ENCODE results near the gene INTS3. TPM values are rescaled to one million over a fixed set of nuclear protein-coding genes. Genes with fewer than 3 reads are reported as not detected.
A peak's percentile ranks its signal among the peaks of the same experiment; 100 is the strongest.
"Not testable (repeated sequence)": the region's sequence is repeated elsewhere in the genome, so short reads cannot be mapped to it uniquely, and the experiment has no call there.

Gene INTS3
- total RNA-seq, 1 experiment from 2014 or later = 66.8 TPM

DNA sequence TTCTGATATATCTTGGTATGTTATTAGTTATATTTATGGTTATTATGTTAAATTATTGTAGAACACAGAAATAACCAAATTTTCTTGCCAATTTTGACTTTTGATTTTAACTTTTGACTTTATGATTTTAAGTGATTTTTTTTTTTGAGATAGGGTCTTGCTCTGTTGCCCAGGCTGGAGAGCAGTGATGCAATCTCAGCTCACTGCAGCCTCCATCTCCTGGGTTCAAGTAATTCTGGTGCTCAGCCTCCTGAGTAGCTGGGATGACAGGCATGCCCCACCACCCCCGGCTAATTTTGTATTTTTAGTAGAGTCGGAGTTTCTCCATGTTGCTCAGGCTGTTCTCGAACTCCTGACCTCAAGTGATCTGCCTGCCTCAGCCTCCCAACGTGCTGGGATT, 3.2 kb upstream of the INTS3 start:
- CTCF ChIA-PET; H3K27me3 Mint-ChIP-seq (ENCODE audit: low read depth): not testable (repeated sequence)

DNA sequence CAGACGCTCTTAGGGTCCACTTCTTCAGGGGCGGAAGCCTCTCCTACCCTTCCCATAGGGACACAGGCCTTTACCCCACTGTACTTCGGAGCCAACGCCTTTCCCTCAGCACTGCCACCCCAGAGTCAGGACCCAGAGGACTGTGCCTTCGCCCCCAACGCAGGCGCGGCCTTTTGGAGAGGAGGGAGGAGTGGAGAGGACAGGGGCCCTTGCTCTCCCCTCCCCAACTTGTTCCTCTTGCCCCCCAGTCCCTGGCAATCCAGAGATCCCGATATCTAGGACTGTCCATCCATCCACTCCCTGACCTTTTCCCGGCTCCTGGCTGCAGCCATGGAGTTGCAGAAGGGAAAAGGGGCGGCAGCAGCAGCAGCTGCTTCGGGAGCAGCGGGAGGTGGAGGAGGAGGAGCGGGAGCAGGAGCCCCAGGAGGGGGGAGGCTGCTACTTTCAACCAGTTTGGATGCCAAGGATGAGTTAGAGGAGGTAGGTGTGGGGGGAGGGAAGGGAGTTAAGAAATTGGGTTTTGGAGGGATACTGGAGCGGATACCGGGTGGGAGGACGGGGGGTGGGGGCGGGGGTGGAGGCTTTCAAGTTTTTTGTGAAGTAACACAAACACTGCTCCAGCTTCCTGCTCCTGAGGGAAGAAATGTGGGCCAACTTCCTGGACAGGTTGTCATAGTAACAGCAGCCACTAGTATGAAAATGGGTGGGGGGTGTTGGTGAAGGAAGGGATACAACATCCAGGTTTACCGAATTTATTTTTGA, 636 bp downstream of the INTS3 start:
- DNase-seq (ENCODE audit: low spot score) (peak; percentile 63), ATAC-seq (peak; percentile 6)
- Mint-ChIP-seq H3K4me3 (peak overlapping the region; percentile 97), H3K27ac (peak overlapping the region; percentile 99), H3K4me1 (peaks cover 28% of the 10 kb centered on the region), H3K36me3 (peaks cover 15% of the 10 kb centered on the region), H3K27me3 (ENCODE audit: low read depth) (no peaks in the 10 kb centered on the region; the same call in 1 of the 2 replicates), H3K9me3 (no peaks in the 10 kb centered on the region)
- ChIA-PET POLR2A (interaction anchor here (0.7 to 2.1 kb wide), 7 partner anchors 15 to 50 kb away, joined by 3 to 10 read pairs (median 5); partner anchors contain the start of gene NPR1), CTCF (interaction anchor here (0.5 to 2.1 kb wide), 9 partner anchors 13 to 594 kb away, joined by 3 to 19 read pairs (median 5); partner anchors contain the start of gene NPR1)
- TF ChIP-seq FOXP1 (CRISPR knock-in tag; IDR thresholded peaks at IDR 0.05; ENCODE audit: borderline replicate concordance) = 0 out of 2 replicates have a peak, but pooled peaks have one; percentile 24
- no peak for TF ChIP-seq NFATC4 (CRISPR knock-in tag; IDR thresholded peaks at IDR 0.05)
- peak; percentile 84 for TF ChIP-seq ZNF263 (CRISPR knock-in tag; IDR thresholded peaks at IDR 0.05; ENCODE audit: low read depth)
- 0 out of 2 replicates have a peak, but pooled peaks have one; percentile 2 for TF ChIP-seq CREB1 (CRISPR knock-in tag; IDR thresholded peaks at IDR 0.05)
- TF ChIP-seq ZNF396 (CRISPR knock-in tag; IDR thresholded peaks at IDR 0.05; ENCODE audit: borderline replicate concordance) = no peak
- peak; percentile 48; the same call in 1 of the 2 replicates for TF ChIP-seq ETV6 (CRISPR knock-in tag; IDR thresholded peaks at IDR 0.05)
- 0 out of 2 replicates have a peak, but pooled peaks have one; percentile 8 for TF ChIP-seq SP1 (CRISPR knock-in tag; conservative IDR thresholded peaks at IDR 0.05)

More for the DNA sequence above, 3.2 kb upstream of the INTS3 start:
- H3K36me3 Mint-ChIP-seq; H3K4me3 Mint-ChIP-seq; H3K27ac Mint-ChIP-seq; POLR2A ChIA-PET; ATAC-seq; H3K9me3 Mint-ChIP-seq; DNase-seq (ENCODE audit: low spot score): not testable (repeated sequence)
- H3K4me1 Mint-ChIP-seq = peaks cover 14% of the 10 kb centered on the region
- TF ChIP-seq ZNF121 (CRISPR knock-in tag; IDR thresholded peaks at IDR 0.05) = 0 out of 2 replicates have a peak, but pooled peaks have one; percentile 12

GRCh38 chr1:153730468-153730988, 2.7 kb downstream of the INTS3 start:
- CTCF ChIA-PET = no interaction called here
- Mint-ChIP-seq H3K4me1 (peaks cover 40% of the 10 kb centered on the region), H3K27ac (peak overlapping the region; percentile 47), H3K27me3 (ENCODE audit: low read depth) (no peaks in the 10 kb centered on the region), H3K9me3 (no peaks in the 10 kb centered on the region), H3K36me3 (peaks cover 20% of the 10 kb centered on the region), H3K4me3 (peak overlapping the region; percentile 97; the same call in 1 of the 2 replicates)
- no peak for ATAC-seq
- no peak for DNase-seq (ENCODE audit: low spot score)
- POLR2A ChIA-PET = interaction anchor here (0.7 kb wide), 1 partner anchor 99 kb away, joined by 3 read pairs; no protein-coding TSS in a partner anchor
- TF ChIP-seq, protein P1, sequence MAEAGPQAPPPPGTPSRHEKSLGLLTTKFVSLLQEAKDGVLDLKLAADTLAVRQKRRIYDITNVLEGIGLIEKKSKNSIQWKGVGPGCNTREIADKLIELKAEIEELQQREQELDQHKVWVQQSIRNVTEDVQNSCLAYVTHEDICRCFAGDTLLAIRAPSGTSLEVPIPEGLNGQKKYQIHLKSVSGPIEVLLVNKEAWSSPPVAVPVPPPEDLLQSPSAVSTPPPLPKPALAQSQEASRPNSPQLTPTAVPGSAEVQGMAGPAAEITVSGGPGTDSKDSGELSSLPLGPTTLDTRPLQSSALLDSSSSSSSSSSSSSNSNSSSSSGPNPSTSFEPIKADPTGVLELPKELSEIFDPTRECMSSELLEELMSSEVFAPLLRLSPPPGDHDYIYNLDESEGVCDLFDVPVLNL (CRISPR knock-in tag; IDR thresholded peaks at IDR 0.05; ENCODE audit: borderline replicate concordance, low read depth) = no peak
- TF ChIP-seq, protein P2, sequence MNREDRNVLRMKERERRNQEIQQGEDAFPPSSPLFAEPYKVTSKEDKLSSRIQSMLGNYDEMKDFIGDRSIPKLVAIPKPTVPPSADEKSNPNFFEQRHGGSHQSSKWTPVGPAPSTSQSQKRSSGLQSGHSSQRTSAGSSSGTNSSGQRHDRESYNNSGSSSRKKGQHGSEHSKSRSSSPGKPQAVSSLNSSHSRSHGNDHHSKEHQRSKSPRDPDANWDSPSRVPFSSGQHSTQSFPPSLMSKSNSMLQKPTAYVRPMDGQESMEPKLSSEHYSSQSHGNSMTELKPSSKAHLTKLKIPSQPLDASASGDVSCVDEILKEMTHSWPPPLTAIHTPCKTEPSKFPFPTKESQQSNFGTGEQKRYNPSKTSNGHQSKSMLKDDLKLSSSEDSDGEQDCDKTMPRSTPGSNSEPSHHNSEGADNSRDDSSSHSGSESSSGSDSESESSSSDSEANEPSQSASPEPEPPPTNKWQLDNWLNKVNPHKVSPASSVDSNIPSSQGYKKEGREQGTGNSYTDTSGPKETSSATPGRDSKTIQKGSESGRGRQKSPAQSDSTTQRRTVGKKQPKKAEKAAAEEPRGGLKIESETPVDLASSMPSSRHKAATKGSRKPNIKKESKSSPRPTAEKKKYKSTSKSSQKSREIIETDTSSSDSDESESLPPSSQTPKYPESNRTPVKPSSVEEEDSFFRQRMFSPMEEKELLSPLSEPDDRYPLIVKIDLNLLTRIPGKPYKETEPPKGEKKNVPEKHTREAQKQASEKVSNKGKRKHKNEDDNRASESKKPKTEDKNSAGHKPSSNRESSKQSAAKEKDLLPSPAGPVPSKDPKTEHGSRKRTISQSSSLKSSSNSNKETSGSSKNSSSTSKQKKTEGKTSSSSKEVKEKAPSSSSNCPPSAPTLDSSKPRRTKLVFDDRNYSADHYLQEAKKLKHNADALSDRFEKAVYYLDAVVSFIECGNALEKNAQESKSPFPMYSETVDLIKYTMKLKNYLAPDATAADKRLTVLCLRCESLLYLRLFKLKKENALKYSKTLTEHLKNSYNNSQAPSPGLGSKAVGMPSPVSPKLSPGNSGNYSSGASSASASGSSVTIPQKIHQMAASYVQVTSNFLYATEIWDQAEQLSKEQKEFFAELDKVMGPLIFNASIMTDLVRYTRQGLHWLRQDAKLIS (CRISPR knock-in tag; IDR thresholded peaks at IDR 0.05; ENCODE audit: borderline replicate concordance) = no peak
- TF ChIP-seq ZNF425 (CRISPR knock-in tag; conservative IDR thresholded peaks at IDR 0.05) = no peak
- TF ChIP-seq, protein P3, sequence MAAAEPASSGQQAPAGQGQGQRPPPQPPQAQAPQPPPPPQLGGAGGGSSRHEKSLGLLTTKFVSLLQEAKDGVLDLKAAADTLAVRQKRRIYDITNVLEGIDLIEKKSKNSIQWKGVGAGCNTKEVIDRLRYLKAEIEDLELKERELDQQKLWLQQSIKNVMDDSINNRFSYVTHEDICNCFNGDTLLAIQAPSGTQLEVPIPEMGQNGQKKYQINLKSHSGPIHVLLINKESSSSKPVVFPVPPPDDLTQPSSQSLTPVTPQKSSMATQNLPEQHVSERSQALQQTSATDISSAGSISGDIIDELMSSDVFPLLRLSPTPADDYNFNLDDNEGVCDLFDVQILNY (CRISPR knock-in tag; IDR thresholded peaks at IDR 0.05) = no peak
- TF ChIP-seq, protein P4, sequence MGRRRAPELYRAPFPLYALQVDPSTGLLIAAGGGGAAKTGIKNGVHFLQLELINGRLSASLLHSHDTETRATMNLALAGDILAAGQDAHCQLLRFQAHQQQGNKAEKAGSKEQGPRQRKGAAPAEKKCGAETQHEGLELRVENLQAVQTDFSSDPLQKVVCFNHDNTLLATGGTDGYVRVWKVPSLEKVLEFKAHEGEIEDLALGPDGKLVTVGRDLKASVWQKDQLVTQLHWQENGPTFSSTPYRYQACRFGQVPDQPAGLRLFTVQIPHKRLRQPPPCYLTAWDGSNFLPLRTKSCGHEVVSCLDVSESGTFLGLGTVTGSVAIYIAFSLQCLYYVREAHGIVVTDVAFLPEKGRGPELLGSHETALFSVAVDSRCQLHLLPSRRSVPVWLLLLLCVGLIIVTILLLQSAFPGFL (CRISPR knock-in tag; IDR thresholded peaks at IDR 0.05; ENCODE audit: borderline replicate concordance) = no peak
- no peak for TF ChIP-seq ZBTB21 (CRISPR knock-in tag; IDR thresholded peaks at IDR 0.05; ENCODE audit: borderline replicate concordance)
- TF ChIP-seq, protein P5, sequence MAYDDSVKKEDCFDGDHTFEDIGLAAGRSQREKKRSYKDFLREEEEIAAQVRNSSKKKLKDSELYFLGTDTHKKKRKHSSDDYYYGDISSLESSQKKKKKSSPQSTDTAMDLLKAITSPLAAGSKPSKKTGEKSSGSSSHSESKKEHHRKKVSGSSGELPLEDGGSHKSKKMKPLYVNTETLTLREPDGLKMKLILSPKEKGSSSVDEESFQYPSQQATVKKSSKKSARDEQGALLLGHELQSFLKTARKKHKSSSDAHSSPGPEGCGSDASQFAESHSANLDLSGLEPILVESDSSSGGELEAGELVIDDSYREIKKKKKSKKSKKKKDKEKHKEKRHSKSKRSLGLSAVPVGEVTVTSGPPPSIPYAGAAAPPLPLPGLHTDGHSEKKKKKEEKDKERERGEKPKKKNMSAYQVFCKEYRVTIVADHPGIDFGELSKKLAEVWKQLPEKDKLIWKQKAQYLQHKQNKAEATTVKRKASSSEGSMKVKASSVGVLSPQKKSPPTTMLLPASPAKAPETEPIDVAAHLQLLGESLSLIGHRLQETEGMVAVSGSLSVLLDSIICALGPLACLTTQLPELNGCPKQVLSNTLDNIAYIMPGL (CRISPR knock-in tag; IDR thresholded peaks at IDR 0.05) = no peak
- no peak for TF ChIP-seq NFE2L1 (CRISPR knock-in tag; IDR thresholded peaks at IDR 0.05)
- TF ChIP-seq CREB1 (CRISPR knock-in tag; IDR thresholded peaks at IDR 0.05) = no peak
- TF ChIP-seq ZMAT4 (CRISPR knock-in tag; IDR thresholded peaks at IDR 0.05) = no peak
- TF ChIP-seq JAZF1 (CRISPR knock-in tag; IDR thresholded peaks at IDR 0.05) = no peak
